ENCODE data around the gene FGF11. TPM values are rescaled to one million over a fixed set of nuclear protein-coding genes. Genes with fewer than 3 reads are reported as not detected.

The FGF11 gene
- total RNA-seq: 1 to 10 TPM in 1 of 2 experiments, under 1 TPM in 1; 0.85 to 1.1 TPM
- 0.12 TPM for polyA plus RNA-seq

- Mint-ChIP-seq H3K9me3 (no peaks in the 10 kb centered on the region), H3K36me3 (peaks cover 4 to 10% (median 7%) of the 10 kb centered on the region in 3 donors), H3K4me1 (peaks cover 33 to 56% (median 47%) of the 10 kb centered on the region in 3 donors), H3K4me3 (peak within 1 kb of the TSS; percentile 52 to 81 (median 73)), H3K27ac (peak within 1 kb of the TSS; percentile 39 to 71 (median 56)), H3K27me3 (peaks cover 41 to 49% of the 10 kb centered on the region in 2 donors)
- no peaks in the 10 kb centered on the region for H3K9me3 ChIP-seq (ENCODE audit: low read length)
- no peak within 1 kb of the TSS for H3K27ac ChIP-seq (ENCODE audit: low read depth, low read length)
- POLR2A ChIA-PET: interaction anchor here (1.1 to 2.2 kb wide), 5 partner anchors 15 to 121 kb away, joined by 3 to 11 read pairs (median 3); partner anchors contain the start of gene ZBTB4
- no peaks in the 10 kb centered on the region for H3K36me3 ChIP-seq (ENCODE audit: insufficient read depth, low read length)
- peaks cover 50% of the 10 kb centered on the region for H3K4me1 ChIP-seq (ENCODE audit: insufficient read depth, low read length)
- peak within 1 kb of the TSS; percentile 41 for H3K4me3 ChIP-seq (ENCODE audit: low read length)
- no peak for DNase-seq
- H3K27me3 ChIP-seq (ENCODE audit: insufficient read depth, low read length, poor library complexity, severe bottlenecking): peaks cover 43% of the 10 kb centered on the region
- CTCF ChIA-PET: interaction anchor here (1.0 to 5.1 kb wide), 3 partner anchors 40 to 84 kb away, joined by 3 to 78 read pairs (median 3); partner anchors contain the start of genes TMEM95 and ZBTB4
Observed at GRCh38 chr17:7439462-7440112, at the start of gene FGF11. FGF11 (plus strand) TSS chr17:7439512; CDS start chr17:7439621, 109 bp downstream.

GRCh38 chr17:7389924-7390910 lies 49.1 kb upstream of the FGF11 start:
- Histone ChIP-seq H3K27ac (ENCODE audit: low read depth, low read length) (no peak overlapping the region), H3K4me1 (ENCODE audit: insufficient read depth, low read length) (peaks cover 34% of the 10 kb centered on the region), H3K36me3 (ENCODE audit: insufficient read depth, low read length) (peaks cover 32% of the 10 kb centered on the region), H3K27me3 (ENCODE audit: insufficient read depth, low read length, poor library complexity, severe bottlenecking) (no peaks in the 10 kb centered on the region), H3K9me3 (ENCODE audit: low read length) (no peaks in the 10 kb centered on the region), H3K4me3 (ENCODE audit: low read length) (no peak overlapping the region)
- Mint-ChIP-seq H3K27me3 (no peaks in the 10 kb centered on the region), H3K27ac (peak overlapping the region in 3 of 8 donors; percentile 6 to 78 (median 37)), H3K36me3 (peaks cover 0 to 64% (median 3%) of the 10 kb centered on the region in 3 donors), H3K4me3 (peak overlapping the region in 1 of 7 donors; percentile 66), H3K4me1 (peaks cover 22 to 41% (median 27%) of the 10 kb centered on the region in 3 donors), H3K9me3 (no peaks in the 10 kb centered on the region)
- no peak for DNase-seq
- CTCF ChIA-PET: interaction anchor here (0.6 kb wide), 1 partner anchor 10 kb away, joined by 4 read pairs; no protein-coding TSS in a partner anchor
- POLR2A ChIA-PET: no interaction called here

- no peaks in the 10 kb centered on the region for H3K27me3 Mint-ChIP-seq
- H3K4me1 ChIP-seq (ENCODE audit: insufficient read depth, low read length): peaks cover 35% of the 10 kb centered on the region
- CTCF ChIA-PET: no interaction called here
- H3K27ac Mint-ChIP-seq: peak overlapping the region in 4 of 8 donors; percentile 29 to 84 (median 37)
- DNase-seq: no peak
- H3K36me3 ChIP-seq (ENCODE audit: insufficient read depth, low read length): peaks cover 32% of the 10 kb centered on the region
- H3K4me3 Mint-ChIP-seq: peak overlapping the region in 3 of 7 donors; percentile 23 to 76 (median 47)
- no peaks in the 10 kb centered on the region for H3K9me3 ChIP-seq (ENCODE audit: low read length)
- POLR2A ChIA-PET: no interaction called here
- peaks cover 0 to 62% (median 3%) of the 10 kb centered on the region in 3 donors for H3K36me3 Mint-ChIP-seq
- no peaks in the 10 kb centered on the region for H3K27me3 ChIP-seq (ENCODE audit: insufficient read depth, low read length, poor library complexity, severe bottlenecking)
- peaks cover 22 to 46% (median 27%) of the 10 kb centered on the region in 3 donors for H3K4me1 Mint-ChIP-seq
- no peak overlapping the region for H3K4me3 ChIP-seq (ENCODE audit: low read length)
- no peaks in the 10 kb centered on the region for H3K9me3 Mint-ChIP-seq
- H3K27ac ChIP-seq (ENCODE audit: low read depth, low read length): no peak overlapping the region
Observed at GRCh38 chr17:7391307-7391706, 48.0 kb upstream of the FGF11 start.

- H3K27ac ChIP-seq (ENCODE audit: low read depth, low read length): peak overlapping the region; percentile 80
- Mint-ChIP-seq H3K9me3 (no peaks in the 10 kb centered on the region), H3K27me3 (no peaks in the 10 kb centered on the region), H3K27ac (peak overlapping the region in 7 of 8 donors; percentile 42 to 98 (median 76)), H3K36me3 (peaks cover 0 to 52% (median 3%) of the 10 kb centered on the region in 3 donors), H3K4me3 (peak overlapping the region; percentile 70 to 99 (median 93)), H3K4me1 (peaks cover 22 to 46% (median 27%) of the 10 kb centered on the region in 3 donors)
- H3K4me1 ChIP-seq (ENCODE audit: insufficient read depth, low read length): peaks cover 35% of the 10 kb centered on the region
- CTCF ChIA-PET: no interaction called here
- peaks cover 32% of the 10 kb centered on the region for H3K36me3 ChIP-seq (ENCODE audit: insufficient read depth, low read length)
- DNase-seq: peak in 1 of 5 donors; percentile 38
- H3K4me3 ChIP-seq (ENCODE audit: low read length): peak overlapping the region; percentile 88
- H3K27me3 ChIP-seq (ENCODE audit: insufficient read depth, low read length, poor library complexity, severe bottlenecking): no peaks in the 10 kb centered on the region
- no peaks in the 10 kb centered on the region for H3K9me3 ChIP-seq (ENCODE audit: low read length)
- POLR2A ChIA-PET: interaction anchor here (0.7 kb wide), 1 partner anchor 11 kb away, joined by 5 read pairs; the partner anchor contains the start of gene TMEM256
Observed at GRCh38 chr17:7392696-7393612, 46.4 kb upstream of the FGF11 start.

- peak overlapping the region; percentile 88 for H3K4me3 ChIP-seq (ENCODE audit: low read length)
- H3K9me3 Mint-ChIP-seq: no peaks in the 10 kb centered on the region
- CTCF ChIA-PET: interaction anchor here (1.1 to 1.3 kb wide), 2 partner anchors 9 kb away, joined by 3 to 8 read pairs; no protein-coding TSS in a partner anchor
- peaks cover 35% of the 10 kb centered on the region for H3K4me1 ChIP-seq (ENCODE audit: insufficient read depth, low read length)
- H3K36me3 Mint-ChIP-seq: peaks cover 0 to 45% (median 3%) of the 10 kb centered on the region in 3 donors
- peak; percentile 61 to 82 (median 75) for DNase-seq
- no peaks in the 10 kb centered on the region for H3K9me3 ChIP-seq (ENCODE audit: low read length)
- H3K27ac Mint-ChIP-seq: peak overlapping the region; percentile 90 to 98 (median 96)
- H3K4me3 Mint-ChIP-seq: peak overlapping the region; percentile 91 to 99 (median 95)
- POLR2A ChIA-PET: interaction anchor here (0.6 to 1.8 kb wide), 6 partner anchors 9 to 92 kb away, joined by 3 to 12 read pairs (median 4); partner anchors contain the start of genes TMEM102, TMEM256 and ZBTB4
- peak overlapping the region; percentile 80 for H3K27ac ChIP-seq (ENCODE audit: low read depth, low read length)
- peaks cover 32% of the 10 kb centered on the region for H3K36me3 ChIP-seq (ENCODE audit: insufficient read depth, low read length)
- H3K27me3 ChIP-seq (ENCODE audit: insufficient read depth, low read length, poor library complexity, severe bottlenecking): no peaks in the 10 kb centered on the region
- H3K27me3 Mint-ChIP-seq: no peaks in the 10 kb centered on the region
- peaks cover 22 to 46% (median 27%) of the 10 kb centered on the region in 3 donors for H3K4me1 Mint-ChIP-seq
Observed at GRCh38 chr17:7393613-7394451, 45.5 kb upstream of the FGF11 start.

GRCh38 chr17:7394452-7395191 lies 44.7 kb upstream of the FGF11 start, which contains the start of gene PLSCR3:
PLSCR3 (minus strand) TSS chr17:7394525; CDS start chr17:7394110, 415 bp downstream.
- Histone ChIP-seq H3K36me3 (ENCODE audit: insufficient read depth, low read length) (peaks cover 28% of the 10 kb centered on the region), H3K4me1 (ENCODE audit: insufficient read depth, low read length) (peaks cover 35% of the 10 kb centered on the region), H3K9me3 (ENCODE audit: low read length) (no peaks in the 10 kb centered on the region), H3K27ac (ENCODE audit: low read depth, low read length) (peak within 1 kb of the TSS; percentile 80), H3K4me3 (ENCODE audit: low read length) (peak within 1 kb of the TSS; percentile 88), H3K27me3 (ENCODE audit: insufficient read depth, low read length, poor library complexity, severe bottlenecking) (no peaks in the 10 kb centered on the region)
- Mint-ChIP-seq H3K27me3 (no peaks in the 10 kb centered on the region), H3K36me3 (peaks cover 0 to 38% (median 3%) of the 10 kb centered on the region in 3 donors), H3K4me3 (peak within 1 kb of the TSS; percentile 91 to 99 (median 95)), H3K27ac (peak within 1 kb of the TSS; percentile 90 to 98 (median 96)), H3K4me1 (peaks cover 21 to 46% (median 27%) of the 10 kb centered on the region in 3 donors), H3K9me3 (no peaks in the 10 kb centered on the region)
- CTCF ChIA-PET: interaction anchor here (1.1 to 1.3 kb wide), 2 partner anchors 8 to 10 kb away, joined by 3 to 8 read pairs; no protein-coding TSS in a partner anchor
- peak; percentile 76 to 86 (median 83) for DNase-seq
- POLR2A ChIA-PET: interaction anchor here (0.6 to 1.8 kb wide), 7 partner anchors 9 to 91 kb away, joined by 3 to 12 read pairs (median 4); partner anchors contain the start of genes POLR2A, TMEM102, TMEM256 and ZBTB4

Measured in CD8-positive, alpha-beta memory T cell (primary cell).